HEK293T (cell line): Measurements from ENCODE around the gene HMGN3.

Experiments
- BHLHE40 ChIP-seq: fragments of 450-650 bp; IDR thresholded peaks from 2 replicates; pipeline ENCODE4 v1.6.1; 2016; ENCODE audit warnings: mild to moderate bottlenecking, moderate library complexity, borderline replicate concordance
- ELF4 ChIP-seq: fragments of 450-650 bp; IDR thresholded peaks from 2 replicates; pipeline ENCODE4 v1.6.1; 2017; ENCODE audit warnings: antibody characterized with exemption
- FOXA1 ChIP-seq: fragments of 450-650 bp; IDR thresholded peaks from 2 replicates; pipeline ENCODE4 v1.6.1; 2016; ENCODE audit warnings: mild to moderate bottlenecking
- FOXK2 ChIP-seq: fragments of 450-650 bp; IDR thresholded peaks from 2 replicates; pipeline ENCODE4 v1.6.1; 2016; ENCODE audit warnings: mild to moderate bottlenecking
- FOXM1 ChIP-seq: fragments of 450-650 bp; IDR thresholded peaks from 2 replicates; pipeline ENCODE4 v1.6.1; 2017; ENCODE audit warnings: mild to moderate bottlenecking, borderline replicate concordance
- HDGF ChIP-seq: fragments of 450-650 bp; IDR thresholded peaks from 2 replicates; pipeline ENCODE4 v1.6.1; 2017; ENCODE audit warnings: antibody characterized with exemption, borderline replicate concordance
- L3MBTL2 ChIP-seq: fragments of 450-650 bp; conservative IDR thresholded peaks from 2 replicates; pipeline ENCODE4 v1.6.1; 2016; ENCODE audit warnings: mild to moderate bottlenecking
- LEF1 ChIP-seq: fragments of 450-650 bp; IDR thresholded peaks from 2 replicates; pipeline ENCODE4 v1.6.1; 2017; ENCODE audit warnings: mild to moderate bottlenecking, borderline replicate concordance
- SP1 ChIP-seq: fragments of 450-650 bp; IDR thresholded peaks from 2 replicates; pipeline ENCODE4 v1.6.1; 2017
- TARDBP ChIP-seq: fragments of 450-650 bp; IDR thresholded peaks from 2 replicates; pipeline ENCODE4 v1.6.1; 2016
- ZNF384 ChIP-seq: fragments of 450-650 bp; IDR thresholded peaks from 2 replicates; pipeline ENCODE4 v1.6.1; 2016

DNA sequence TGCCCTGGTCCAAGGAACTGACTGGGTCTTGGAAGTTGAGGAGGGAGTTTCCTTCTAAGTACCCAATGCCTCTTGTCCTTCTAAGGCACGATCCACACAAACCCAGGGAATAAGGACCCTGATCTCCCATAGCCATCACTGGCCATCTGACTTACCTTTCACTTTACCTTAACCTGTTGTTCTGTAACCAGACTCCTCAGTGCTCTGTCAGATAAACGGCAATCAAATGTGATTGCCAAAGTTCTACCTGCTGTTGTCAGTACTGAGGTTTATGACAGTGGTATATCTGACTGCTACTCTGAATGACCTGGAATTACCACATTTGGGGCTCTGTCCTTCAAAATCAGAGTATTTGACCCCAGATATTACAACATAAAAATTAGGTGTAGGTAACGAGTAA lies 49.8 kb downstream of the HMGN3 start:
- no peak for TF ChIP-seq HDGF
- no peak for TF ChIP-seq BHLHE40
- TF ChIP-seq FOXA1, result no peak
- TF ChIP-seq ZNF384, result no peak
- TF ChIP-seq FOXM1, result no peak
- no peak for TF ChIP-seq FOXK2
- TF ChIP-seq SP1, result no peak
- TF ChIP-seq L3MBTL2, result no peak
- no peak for TF ChIP-seq ELF4
- no peak for TF ChIP-seq TARDBP
- no peak for TF ChIP-seq LEF1
